GM12878 (cell line): Measurements from ENCODE around the gene CPLX1. TPM values are rescaled to one million over a fixed set of nuclear protein-coding genes. Genes with fewer than 3 reads are reported as not detected.

Experiments
- ATAC-seq: fragments of 200-7000 bp; cut with Tn5 transposase; 3 replicates; pipeline ENCODE4 v1.9.1; 2020; ENCODE audit warnings: mild to moderate bottlenecking, moderate library complexity
- BruUV-seq: library from RNA; stranded (reverse); fragments of 400-500 nt; replicated peaks from 2 replicates; lab custom pipeline; 2021; lab: Mats Ljungman, UMichigan
- CTCF ChIA-PET: fragments of 300-600 bp; sonication (Branson Sonifier 250); formaldehyde crosslinking; extraction: SDS; loops from one replicate; lab custom pipeline; 2021; ENCODE audit warnings: inconsistent platforms; lab: Yijun Ruan, JAX
- POLR2A ChIA-PET: fragments of 350-600 bp; formaldehyde crosslinking; extraction: SDS; loops from one replicate; lab custom pipeline; 2021; ENCODE audit warnings: inconsistent platforms; lab: Charles Lee
- RAD21 ChIA-PET: fragments of 300-600 bp; sonication (Branson Sonifier 250); formaldehyde crosslinking; loops from one replicate; lab custom pipeline; 2023; ENCODE audit warnings: antibody characterized with exemption; ENCODE audit not compliant: unreplicated experiment; lab: Charles Lee
- SMC1A ChIA-PET: fragments of 300-600 bp; sonication (Branson Sonifier 250); formaldehyde crosslinking; loops from one replicate; lab custom pipeline; 2023; ENCODE audit not compliant: unreplicated experiment, uncharacterized antibody; lab: Charles Lee
- DNase-seq: peaks from one replicate; pipeline ENCODE4 v3.0.0-alpha.2; 2011; ENCODE audit warnings: low read depth, low spot score
- FAIRE-seq: peaks from 3 replicates; lab custom pipeline; 2011; peaks lifted over from hg19 to GRCh38; lab: Jason Lieb, UNC
- H2AFZ ChIP-seq: 2 replicates; pipeline ENCODE4 v1.6.0; 2011; ENCODE audit warnings: low read depth, low read length, control low read depth; ENCODE audit not compliant: control insufficient read depth
- H3K27ac ChIP-seq: 2 replicates; pipeline ENCODE4 v1.5.1; 2011; ENCODE audit warnings: control low read depth; ENCODE audit not compliant: control insufficient read depth, insufficient read depth
- H3K27me3 ChIP-seq, 2 experiments: replicated peaks in 1 of 2; 2 replicates each; pipeline versions ENCODE4 v1.6.0 to v1.6.1; 2011; ENCODE audit warnings: low read length in 1 of 2; ENCODE audit not compliant: control insufficient read depth in 2 of 2, insufficient read depth in 2 of 2
- H3K36me3 ChIP-seq, 2 experiments: 2 replicates each; pipeline ENCODE4 v1.5.1; 2011; ENCODE audit warnings: low read length in 1 of 2; ENCODE audit not compliant: control insufficient read depth in 2 of 2, insufficient read depth in 2 of 2
- H3K4me1 ChIP-seq: 2 replicates; pipeline ENCODE4 v1.6.1; 2011; ENCODE audit warnings: mild to moderate bottlenecking, low read length, moderate library complexity, mixed read lengths; ENCODE audit not compliant: control insufficient read depth, insufficient read depth
- H3K4me2 ChIP-seq: 2 replicates; pipeline ENCODE4 v1.6.0; 2011; ENCODE audit warnings: control low read depth; ENCODE audit not compliant: control insufficient read depth, insufficient read depth
- H3K4me3 ChIP-seq: fragments of 200-600 bp; sonication (generic); 2 replicates; pipeline ENCODE4 v1.5.1; 2016
- H3K79me2 ChIP-seq: 2 replicates; pipeline ENCODE4 v1.6.0; 2011; ENCODE audit warnings: low read length; ENCODE audit not compliant: control insufficient read depth, insufficient read depth
- H3K9ac ChIP-seq: 2 replicates; pipeline ENCODE4 v1.8.0; 2011; ENCODE audit warnings: low read length, control low read depth, mixed read lengths; ENCODE audit not compliant: control insufficient read depth, insufficient read depth
- H3K9me3 ChIP-seq: replicated peaks from 3 replicates; pipeline ENCODE4 v1.5.1; 2011; ENCODE audit warnings: mild to moderate bottlenecking, low read length; ENCODE audit not compliant: control insufficient read depth, insufficient read depth
- H4K20me1 ChIP-seq: 2 replicates; pipeline ENCODE4 v1.6.0; 2011; ENCODE audit not compliant: control insufficient read depth, insufficient read depth
- BACH1 ChIP-seq: fragments of 450-650 bp; IDR thresholded peaks from 2 replicates; pipeline ENCODE4 v1.6.1; 2017; ENCODE audit warnings: mild to moderate bottlenecking, borderline replicate concordance
- BCL11A ChIP-seq: IDR thresholded peaks from 2 replicates; pipeline ENCODE4 v1.6.1; 2011; ENCODE audit warnings: low read depth, low read length
- BMI1 ChIP-seq: fragments of 450-650 bp; IDR thresholded peaks from 2 replicates; pipeline ENCODE4 v1.6.1; 2016; ENCODE audit warnings: mild to moderate bottlenecking, moderate library complexity, borderline replicate concordance
- ESRRA ChIP-seq: IDR thresholded peaks from 2 replicates; pipeline ENCODE4 v1.6.1; 2012; ENCODE audit warnings: mild to moderate bottlenecking, low read length, improper control_type of control experiment
- FOS ChIP-seq: IDR thresholded peaks from 3 replicates; pipeline ENCODE4 v1.6.1; 2011; ENCODE audit warnings: borderline replicate concordance; ENCODE audit not compliant: insufficient read length; ENCODE audit errors: extremely low read depth
- IRF5 ChIP-seq: fragments of 450-650 bp; IDR thresholded peaks from 2 replicates; pipeline ENCODE4 v1.6.1; 2017; ENCODE audit warnings: borderline replicate concordance
- MTA3 ChIP-seq: IDR thresholded peaks from 2 replicates; pipeline ENCODE4 v1.6.1; 2012; ENCODE audit warnings: low read length, inconsistent platforms, borderline replicate concordance
- MYC ChIP-seq: IDR thresholded peaks from 2 replicates; pipeline ENCODE4 v1.6.1; 2011; ENCODE audit warnings: mild to moderate bottlenecking, low read length, moderate library complexity, inconsistent platforms; ENCODE audit not compliant: insufficient read depth, insufficient replicate concordance, insufficient read length, severe bottlenecking
- NFYB ChIP-seq: IDR thresholded peaks from 2 replicates; pipeline ENCODE4 v1.6.1; 2011; ENCODE audit warnings: low read depth, mild to moderate bottlenecking, low read length, improper control_type of control experiment, moderate library complexity; ENCODE audit not compliant: insufficient read depth
- NR2F1 ChIP-seq: fragments of 450-650 bp; conservative IDR thresholded peaks from 2 replicates; pipeline ENCODE4 v1.6.1; 2017; ENCODE audit warnings: mild to moderate bottlenecking
- POLR2A ChIP-seq: IDR thresholded peaks from 2 replicates; pipeline ENCODE4 v1.6.1; 2011; ENCODE audit warnings: low read depth, mild to moderate bottlenecking, low read length
- RBBP5 ChIP-seq: fragments of 200-600 bp; sonication (generic); conservative IDR thresholded peaks from 2 replicates; pipeline ENCODE4 v1.6.1; 2016
- SMAD1 ChIP-seq: fragments of 450-650 bp; IDR thresholded peaks from 2 replicates; pipeline ENCODE4 v1.6.1; 2018; ENCODE audit warnings: mild to moderate bottlenecking, low read depth; ENCODE audit not compliant: partially characterized antibody
- SMARCA5 ChIP-seq: fragments of 450-650 bp; IDR thresholded peaks from 2 replicates; pipeline ENCODE4 v1.6.1; 2017; ENCODE audit warnings: mild to moderate bottlenecking
- TBL1XR1 ChIP-seq: IDR thresholded peaks from 2 replicates; pipeline ENCODE4 v1.6.1; 2012; ENCODE audit warnings: low read depth, low read length, improper control_type of control experiment
- ZNF207 ChIP-seq: fragments of 450-650 bp; IDR thresholded peaks from 2 replicates; pipeline ENCODE4 v1.6.1; 2014; ENCODE audit warnings: antibody characterized with exemption, mild to moderate bottlenecking, borderline replicate concordance
- WGBS: methylation state at CpG from one replicate; pipeline ENCODE4 v1.1.6; 2016; ENCODE audit warnings: low lambda C conversion rate; ENCODE audit not compliant: insufficient replicate concordance, insufficient coverage; ENCODE audit errors: missing lambda C conversion rate; 5-methylcytosine and 5-hydroxymethylcytosine counted together
- in situ Hi-C: fragments of 300-500 bp; cut with MboI; formaldehyde crosslinking; loops from 9 replicates; pipeline ENCODE4 v1.14.3; 2018; ENCODE audit warnings: mixed read lengths
- intact Hi-C: fragments of 100-400 bp; cut with micrococcal nuclease; formaldehyde crosslinking; loops from one replicate; pipeline ENCODE4 v1.14.2; 2022; ENCODE audit not compliant: unreplicated experiment
- polyA plus RNA-seq, 11 experiments: library from polyadenylated mRNA; depleted of rRNA in 4 of 11; unstranded in 6 of 11; stranded (reverse) in 5 of 11; fragments of >200 nt; fragmentation: Nextera tagmentation in 4 of 11; fragmentation: Illumina TruSeq in 1 of 11; extraction: Ambion mirVana in 4 of 11; extraction: Trizol in 1 of 11; gene quantifications; 1 replicate in 1 of 11; 2 replicates in 10 of 11; pipeline versions ENCODE4 v1.2.1 to v1.2.3, GENCODE V29; 2011 to 2016; ENCODE audit warnings: inconsistent platforms in 2 of 11, missing spikeins in 2 of 11, low read depth in 1 of 11
- total RNA-seq, 4 experiments: library from RNA; depleted of rRNA in 3 of 4; stranded (reverse); fragments of >200 nt in 3 of 4; fragmentation: Illumina TruSeq in 1 of 4; extraction: Trizol in 1 of 4; gene quantifications; 2 replicates each; pipeline versions ENCODE4 v1.2.1 to v1.2.3, GENCODE V29; 2013 to 2021

The CPLX1 gene
- total and polyA plus RNA-seq, 10 of the 15 experiments (the other 5 are each of a cell fraction or from before 2014, with no cell fraction given) = 0.04 to 1.2 (median 0.13) TPM; not detected in 5

- no peak overlapping the region for H3K4me2 ChIP-seq
- no TSS peak for BruUV-seq
- no peak overlapping the region for H3K4me3 ChIP-seq
- no peaks in the 10 kb centered on the region for H3K27me3 ChIP-seq
- 92% methylated on average over 14 of the region's 14 CpGs for WGBS
- H2AFZ ChIP-seq = no peak overlapping the region
- no peak for FAIRE-seq
- H3K79me2 ChIP-seq = no peaks in the 10 kb centered on the region
- H3K36me3 ChIP-seq = peaks cover 9 to 22% of the 10 kb centered on the region in 2 experiments
- in situ Hi-C loops (no loop called here), intact Hi-C loops (no loop called here)
- H4K20me1 ChIP-seq = no peaks in the 10 kb centered on the region; the same call in 1 of the 2 replicates
- ChIA-PET RAD21 (no interaction called here), SMC1A (no interaction called here), CTCF (no interaction called here), POLR2A (no interaction called here)
- no peaks in the 10 kb centered on the region for H3K4me1 ChIP-seq
- no peak for DNase-seq
- TF ChIP-seq MYC (no peak), POLR2A (peak; percentile 42; the same call in 1 of the 2 replicates)
- ATAC-seq = no peak
- H3K9ac ChIP-seq = no peak overlapping the region
- no peak overlapping the region for H3K27ac ChIP-seq
- no peaks in the 10 kb centered on the region for H3K9me3 ChIP-seq
Measured at GRCh38 chr4:761739-762138, 64.2 kb downstream of the CPLX1 start.

- DNase-seq = no peak
- no peaks in the 10 kb centered on the region for H3K4me1 ChIP-seq
- no peaks in the 10 kb centered on the region for H3K9me3 ChIP-seq
- H3K79me2 ChIP-seq = no peaks in the 10 kb centered on the region
- POLR2A ChIA-PET = no interaction called here
- FAIRE-seq = no peak
- CTCF ChIA-PET = no interaction called here
- in situ Hi-C loops (no loop called here), intact Hi-C loops (no loop called here)
- TF ChIP-seq ESRRA = no peak
- no peak for TF ChIP-seq BCL11A
- no peak for TF ChIP-seq SMAD1
- TF ChIP-seq ZNF207 = no peak
- no peak for TF ChIP-seq BMI1
- no peak for TF ChIP-seq SMARCA5
- TF ChIP-seq RBBP5 = no peak
- no peak for TF ChIP-seq NFYB
- no peak for TF ChIP-seq TBL1XR1
- no peak for TF ChIP-seq MTA3
- no peak for TF ChIP-seq FOS
- TF ChIP-seq IRF5 = no peak
- no peak for TF ChIP-seq NR2F1
- no peak for TF ChIP-seq BACH1
- no peak overlapping the region for H3K9ac ChIP-seq
- ATAC-seq = no peak
- peaks cover 9 to 21% of the 10 kb centered on the region in 2 experiments for H3K36me3 ChIP-seq
- SMC1A ChIA-PET = no interaction called here
- no peak overlapping the region for H3K4me3 ChIP-seq
- RAD21 ChIA-PET = no interaction called here
- no peak overlapping the region for H2AFZ ChIP-seq
- H3K4me2 ChIP-seq = no peak overlapping the region
- H3K27ac ChIP-seq = no peak overlapping the region
- WGBS = 93% methylated on average over 14 of the region's 14 CpGs
- H4K20me1 ChIP-seq = no peaks in the 10 kb centered on the region; the same call in 1 of the 2 replicates
- no peaks in the 10 kb centered on the region for H3K27me3 ChIP-seq
- BruUV-seq = no TSS peak
Measured at GRCh38 chr4:761086-761485, 64.8 kb downstream of the CPLX1 start.
